Fibroblast of peridontal ligament (primary cell): ENCODE measurements around the gene SRCIN1.
"Not testable (repeated sequence)": the region's sequence is repeated elsewhere in the genome, so short reads cannot be mapped to it uniquely, and the experiment has no call there.

Experiments used
- DNase-seq: peaks from one replicate; pipeline ENCODE4 v3.0.0-alpha.2; 2010; ENCODE audit errors: extremely low read depth

Gene SRCIN1

DNA sequence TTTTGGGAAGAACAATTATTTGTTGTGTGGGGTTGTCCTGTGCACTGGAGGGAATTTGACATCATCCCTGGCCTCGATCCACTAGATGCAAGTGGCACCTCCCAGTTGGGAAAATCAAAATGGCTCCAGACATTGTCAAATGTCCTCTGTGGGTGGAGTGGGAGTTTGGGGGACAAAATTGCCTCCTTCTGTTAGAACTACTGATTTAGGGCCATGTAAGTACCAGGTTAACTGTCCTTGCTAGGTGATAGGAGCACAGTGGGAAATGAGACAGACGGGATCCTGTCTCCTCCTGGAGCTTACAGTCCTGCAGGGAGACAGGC, 120.6 kb downstream of the SRCIN1 start:
- DNase-seq: no peak

DNA sequence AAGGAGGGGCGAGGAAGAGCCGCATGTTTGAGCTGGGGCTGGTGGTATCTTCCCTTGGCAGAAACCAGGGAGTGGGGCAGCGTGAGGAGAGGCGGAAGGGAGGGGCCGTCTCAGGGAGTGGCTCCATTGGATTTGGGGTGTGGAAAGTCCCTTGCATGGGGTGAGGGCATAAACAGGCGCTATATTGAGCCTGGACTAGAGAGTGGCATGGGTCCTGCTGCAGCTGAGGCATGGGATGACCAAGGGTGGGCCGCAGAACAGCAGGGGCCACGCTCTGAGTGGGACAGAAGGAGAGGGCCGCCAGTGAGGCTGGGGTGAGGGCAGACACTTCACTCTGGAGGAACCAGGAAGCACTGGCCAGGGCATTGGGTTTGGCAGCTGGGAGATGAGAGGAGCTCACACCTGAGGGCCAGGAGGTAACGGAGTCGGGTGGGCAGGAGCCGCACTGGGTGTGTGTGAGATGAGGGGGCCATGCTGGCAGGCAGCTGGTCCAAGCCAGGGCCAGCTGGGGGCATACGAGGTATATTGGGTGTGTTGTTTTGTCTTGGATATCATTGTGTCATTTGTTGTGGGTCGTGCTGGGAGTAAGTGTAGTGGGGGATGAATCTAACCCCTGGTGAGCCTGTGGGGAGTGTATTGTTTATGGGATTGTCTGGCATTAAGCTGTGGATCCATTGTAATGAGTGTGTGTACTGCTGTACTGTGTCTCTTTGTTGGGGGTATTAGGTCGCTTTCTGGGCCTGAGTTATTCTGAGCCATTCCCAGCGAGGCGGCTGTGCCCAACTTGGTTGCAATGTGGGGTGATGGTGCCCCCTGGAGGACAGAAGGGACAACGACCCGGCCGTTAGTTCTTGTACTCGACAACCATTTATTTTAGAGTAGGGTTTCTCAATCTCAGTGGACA, 121.3 kb downstream of the SRCIN1 start:
- peak; percentile 72 for DNase-seq

- not testable (repeated sequence) for DNase-seq
Measured at GRCh38 chr17:38482700-38483043, 123.1 kb downstream of the SRCIN1 start.

DNA sequence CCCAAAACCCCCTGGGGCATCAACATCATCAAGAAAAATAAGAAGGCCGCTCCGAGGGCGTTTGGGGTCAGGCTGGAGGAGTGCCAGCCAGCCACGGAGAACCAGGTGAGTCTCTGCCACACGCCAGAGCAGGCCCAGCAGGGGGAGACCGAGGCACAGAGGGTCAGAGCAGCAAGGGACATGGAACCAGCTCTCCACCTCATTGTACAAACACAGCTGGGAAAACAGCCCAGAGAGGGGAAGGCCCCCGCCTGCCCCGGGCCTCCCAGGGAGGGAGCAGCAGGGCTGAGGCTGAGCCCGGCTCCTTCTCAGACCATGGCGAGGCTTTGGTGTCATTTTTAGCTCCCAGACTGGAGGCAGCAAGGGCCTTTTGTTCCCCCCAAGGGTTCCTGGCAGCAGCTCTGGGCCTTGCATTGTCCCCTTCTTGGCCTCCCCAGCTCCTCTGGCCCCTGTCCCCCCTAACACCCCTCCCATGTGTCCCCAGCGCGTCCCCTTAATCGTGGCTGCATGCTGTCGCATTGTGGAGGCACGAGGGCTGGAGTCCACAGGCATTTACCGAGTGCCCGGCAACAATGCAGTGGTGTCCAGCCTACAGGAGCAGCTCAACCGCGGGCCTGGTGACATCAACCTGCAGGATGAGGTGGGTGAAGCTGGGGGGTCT, 123.6 kb downstream of the SRCIN1 start:
- not testable (repeated sequence) for DNase-seq
